ENCODE results near the gene BCAP31. TPM values are rescaled to one million over a fixed set of nuclear protein-coding genes. Genes with fewer than 3 reads are reported as not detected.
"Not testable (repeated sequence)": the region's sequence is repeated elsewhere in the genome, so short reads cannot be mapped to it uniquely, and the experiment has no call there.

Gene BCAP31
- total RNA-seq, 1 donor from 2014 or later: 108 TPM

- DNase-seq (ENCODE audit: low spot score): no peak
- ATAC-seq: no peak
These were observed 39.2 kb upstream of the BCAP31 start for GRCh38 chrX:153763298-153763932.

GRCh38 chrX:153762626-153763173 is 38.5 kb upstream of the BCAP31 start:
- DNase-seq (ENCODE audit: low spot score) (no peak), ATAC-seq (no peak)

- no peak for DNase-seq (ENCODE audit: low spot score)
- no peak for ATAC-seq
These were observed 37.7 kb upstream of the BCAP31 start for GRCh38 chrX:153761863-153762262.

GRCh38 chrX:153755136-153755535 is 30.9 kb upstream of the BCAP31 start:
- no peak for DNase-seq (ENCODE audit: low spot score)
- ATAC-seq: no peak

GRCh38 chrX:153750127-153750774 is 26.1 kb upstream of the BCAP31 start:
- no peak for DNase-seq (ENCODE audit: low spot score)
- ATAC-seq: no peak

- ATAC-seq: not testable (repeated sequence)
These were observed 24.8 kb upstream of the BCAP31 start for GRCh38 chrX:153749017-153749416.

DNA sequence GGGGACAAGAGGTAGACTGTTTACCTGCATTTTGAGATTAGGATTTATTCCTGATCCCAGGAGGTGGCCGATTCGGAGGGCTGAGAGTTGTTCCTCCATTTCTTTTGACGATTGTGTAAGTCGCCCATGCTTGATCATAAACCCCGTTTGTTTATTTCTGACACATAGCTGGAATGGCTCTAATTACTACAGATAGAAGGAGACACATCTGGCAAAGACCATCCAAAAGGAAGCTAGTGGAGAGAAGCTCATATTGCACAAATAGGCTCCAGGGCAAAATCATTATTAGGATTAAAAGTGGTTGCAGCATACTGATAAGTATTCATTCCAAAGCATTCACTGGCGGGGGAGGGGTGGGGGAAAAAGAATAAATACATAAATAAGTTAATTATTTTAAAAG is 22.8 kb upstream of the BCAP31 start:
- not testable (repeated sequence) for ATAC-seq

More at GRCh38 chrX:153749017-153749416, 24.8 kb upstream of the BCAP31 start:
- DNase-seq (ENCODE audit: low spot score): not testable (repeated sequence)

DNA sequence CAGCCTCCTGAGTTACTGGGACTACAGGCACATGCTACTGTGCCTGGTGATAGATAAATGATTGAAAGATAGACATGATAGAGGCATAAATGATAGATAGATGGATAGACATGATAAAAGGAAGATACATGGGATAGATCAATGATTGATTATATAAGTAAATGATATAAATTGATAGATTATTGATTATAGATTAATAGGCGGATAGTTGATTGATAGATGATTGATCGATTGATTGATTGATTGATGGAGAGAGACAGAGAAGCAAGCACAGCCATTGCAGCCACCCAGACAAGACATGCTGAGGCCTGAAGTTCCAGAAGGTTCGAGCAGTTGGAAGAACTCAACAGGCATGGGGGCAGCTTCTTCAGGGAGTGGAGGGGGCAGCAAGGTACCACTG is 22.2 kb upstream of the BCAP31 start:
- ATAC-seq (no peak), DNase-seq (ENCODE audit: low spot score) (no peak)

More for the DNA sequence above, 22.8 kb upstream of the BCAP31 start:
- not testable (repeated sequence) for DNase-seq (ENCODE audit: low spot score)

GRCh38 chrX:153745067-153745433 is 20.9 kb upstream of the BCAP31 start:
- ATAC-seq; DNase-seq (ENCODE audit: low spot score): not testable (repeated sequence)

- no peak for ATAC-seq
- no peak for DNase-seq (ENCODE audit: low spot score)
These were observed 20.3 kb upstream of the BCAP31 start for GRCh38 chrX:153744210-153745066.

DNA sequence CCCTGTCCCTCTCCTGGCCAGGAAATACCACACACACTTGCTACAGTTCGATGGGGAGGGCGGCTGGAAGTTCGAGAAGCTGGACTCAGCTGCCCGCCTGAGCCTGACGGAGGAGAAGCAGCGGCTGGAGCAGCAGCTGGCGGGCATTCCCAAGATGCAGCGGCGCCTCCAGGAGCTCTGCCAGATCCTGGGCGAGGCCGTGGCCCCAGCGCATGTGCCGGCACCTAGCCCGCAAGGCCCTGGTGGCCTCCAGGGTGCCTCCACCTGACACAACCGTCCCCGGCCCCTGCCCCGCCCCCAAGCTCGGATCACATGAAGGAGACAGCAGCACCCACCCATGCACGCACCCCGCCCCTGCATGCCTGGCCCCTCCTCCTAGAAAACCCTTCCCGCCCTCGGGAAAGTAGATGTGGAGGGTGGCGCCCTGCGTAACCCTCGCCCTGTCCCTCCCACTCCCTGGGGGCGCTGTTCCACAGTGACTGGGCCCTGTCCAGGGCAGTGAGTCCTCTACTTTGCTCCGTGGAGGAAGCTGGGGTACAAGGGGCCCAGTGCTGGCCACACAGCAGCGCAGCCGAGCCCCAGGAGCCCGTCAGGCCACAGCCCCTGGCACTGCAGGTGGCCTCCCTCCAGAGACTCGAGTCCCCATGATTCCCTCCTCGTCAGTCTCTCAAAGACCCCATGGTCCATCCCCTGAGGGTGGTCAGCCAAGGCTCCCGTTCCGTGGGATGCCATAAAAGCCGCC is 19.5 kb upstream of the BCAP31 start:
- DNase-seq (ENCODE audit: low spot score): not testable (repeated sequence)

GRCh38 chrX:153742796-153743467 is 18.7 kb upstream of the BCAP31 start:
- not testable (repeated sequence) for ATAC-seq; DNase-seq (ENCODE audit: low spot score)

More for the DNA sequence above, 19.5 kb upstream of the BCAP31 start:
- ATAC-seq: not testable (repeated sequence)

GRCh38 chrX:153742111-153742510 is 17.9 kb upstream of the BCAP31 start:
- not testable (repeated sequence) for DNase-seq (ENCODE audit: low spot score); ATAC-seq

DNA sequence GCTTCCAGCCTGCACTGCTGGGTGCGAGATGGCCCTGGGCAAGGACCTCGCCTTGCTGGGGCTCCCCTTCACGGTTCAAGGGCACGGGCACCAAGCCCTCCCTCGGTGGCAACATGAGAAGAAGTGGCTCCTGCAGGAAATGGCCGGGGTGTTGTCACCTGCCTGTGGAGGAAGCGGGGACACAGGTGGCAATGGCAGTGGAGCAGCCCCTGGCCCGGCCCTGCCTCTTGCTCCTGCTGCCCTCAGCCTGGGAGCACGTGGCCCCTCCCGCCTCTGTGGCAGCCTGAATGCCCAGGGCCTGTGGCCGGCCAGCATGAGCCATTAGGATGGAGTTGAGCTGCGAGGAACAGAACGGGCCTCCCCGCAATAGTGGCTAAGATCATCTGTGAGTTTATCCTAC is 17.3 kb upstream of the BCAP31 start:
- no peak for ATAC-seq
- no peak for DNase-seq (ENCODE audit: low spot score)

- ATAC-seq: no peak
- DNase-seq (ENCODE audit: low spot score): no peak
These were observed 16.5 kb upstream of the BCAP31 start for GRCh38 chrX:153740631-153741222.

DNA sequence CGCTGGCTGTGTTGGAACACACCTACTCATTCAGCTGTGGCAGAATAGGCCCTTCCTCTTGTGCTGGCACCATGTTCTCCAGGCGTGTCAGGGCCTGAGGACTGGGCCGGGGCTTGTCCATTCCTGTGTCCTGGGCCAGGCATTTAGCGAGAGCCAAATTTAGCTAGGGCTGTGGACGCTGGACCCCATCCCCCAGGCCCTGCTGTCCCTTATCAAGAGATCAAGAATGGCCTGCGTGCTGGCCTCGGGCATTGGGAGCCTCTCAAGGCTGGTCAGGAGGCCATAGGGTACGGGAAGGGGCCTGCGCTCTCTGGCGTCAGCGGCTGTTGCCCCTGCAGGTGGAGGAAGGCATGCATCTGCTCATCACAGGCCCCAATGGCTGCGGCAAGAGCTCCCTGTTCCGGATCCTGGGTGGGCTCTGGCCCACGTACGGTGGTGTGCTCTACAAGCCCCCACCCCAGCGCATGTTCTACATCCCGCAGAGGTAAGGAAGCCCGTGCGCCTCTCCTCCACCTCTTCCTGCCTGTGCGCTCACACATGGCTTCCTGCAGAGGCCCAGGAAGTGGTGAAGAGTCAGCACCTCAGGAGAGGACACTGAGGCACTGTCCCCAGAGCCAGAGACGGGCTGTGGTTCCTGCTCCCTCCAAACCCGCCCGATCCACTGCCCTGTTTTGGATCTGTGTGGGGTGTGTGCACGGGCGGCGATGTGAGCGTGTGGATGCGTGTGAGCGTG is 15.7 kb upstream of the BCAP31 start:
- no peak for ATAC-seq
- no peak for DNase-seq (ENCODE audit: low spot score)

DNA sequence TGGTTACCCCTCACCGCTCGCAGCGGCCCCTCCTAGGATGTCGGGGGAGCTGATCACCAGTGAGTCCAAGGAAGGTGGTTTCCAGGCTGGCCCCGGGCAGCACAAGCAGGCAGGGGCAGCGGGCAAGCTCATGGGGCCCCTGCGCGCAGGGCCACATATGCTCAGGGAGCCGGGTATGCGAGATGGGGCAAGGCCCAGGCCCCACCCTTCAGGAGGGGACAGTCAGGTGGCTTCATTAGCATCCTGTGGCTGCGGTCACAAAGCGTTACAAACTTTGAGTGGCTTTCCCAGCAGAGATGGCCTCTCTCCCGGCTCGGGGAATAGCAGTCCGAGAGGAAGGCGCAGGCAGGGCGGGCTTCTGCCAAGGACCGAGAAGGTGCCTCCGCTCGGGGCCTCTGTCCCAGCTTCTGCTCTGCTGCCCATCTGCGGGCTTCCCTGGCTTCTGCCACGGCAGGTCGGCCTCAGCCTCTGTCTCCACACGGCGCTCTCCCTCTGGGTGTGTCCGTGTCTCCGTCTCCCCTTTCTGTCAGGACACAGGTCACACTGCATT is 13.9 kb upstream of the BCAP31 start:
- no peak for ATAC-seq
- DNase-seq (ENCODE audit: low spot score): no peak

- no peak for ATAC-seq
These were observed 12.8 kb upstream of the BCAP31 start for GRCh38 chrX:153736871-153737441.

More at GRCh38 chrX:153736871-153737441, 12.8 kb upstream of the BCAP31 start:
- DNase-seq (ENCODE audit: low spot score): no peak
